Measurements from ENCODE around the gene WDR55.
"Not testable (repeated sequence)": the region's sequence is repeated elsewhere in the genome, so short reads cannot be mapped to it uniquely, and the experiment has no call there.

WDR55 gene

DNA sequence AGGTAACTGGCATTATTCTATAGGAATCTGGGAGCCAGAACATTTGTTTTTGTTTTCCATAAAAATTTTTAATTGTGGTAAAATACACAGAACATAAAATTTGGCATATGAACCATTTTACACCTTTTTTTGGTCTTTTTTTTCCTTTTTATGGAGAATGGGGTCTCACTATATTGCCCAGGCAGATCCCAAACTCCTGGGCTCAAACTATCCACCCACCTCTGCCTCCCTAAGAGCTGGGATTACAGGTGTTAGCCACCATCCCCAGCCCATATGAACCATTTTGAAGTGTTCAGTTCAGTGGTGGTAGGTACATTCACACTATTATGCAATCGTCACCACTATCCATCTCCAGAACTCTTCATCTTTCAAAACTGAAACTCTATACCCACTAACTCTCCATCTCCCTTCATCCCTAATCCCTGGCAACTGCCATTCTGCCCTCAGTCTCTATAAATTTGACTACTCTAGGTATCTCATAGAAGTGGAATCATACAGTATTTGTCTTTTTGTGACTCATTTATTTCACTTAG is 48.9 kb downstream of the WDR55 start:
- no peak for DNase-seq

GRCh38 chr5:140716238-140716637 is 51.5 kb downstream of the WDR55 start:
- not testable (repeated sequence) for DNase-seq

- no peak for DNase-seq
These were observed 53.5 kb downstream of the WDR55 start for GRCh38 chr5:140718266-140718592.

GRCh38 chr5:140720738-140721137 is 56.0 kb downstream of the WDR55 start:
- not testable (repeated sequence) for DNase-seq

- not testable (repeated sequence) for DNase-seq
These were observed 56.7 kb downstream of the WDR55 start for GRCh38 chr5:140721395-140721794.
